Measurements from ENCODE around the gene PDE7B. TPM values are rescaled to one million over a fixed set of nuclear protein-coding genes. Genes with fewer than 3 reads are reported as not detected.

The PDE7B gene
- polyA plus RNA-seq, 1 donor (not counting 4 experiments of a cell fraction or from before 2014, with no cell fraction given) = 0.01 TPM

GRCh38 chr6:136114661-136115060 lies 263.2 kb downstream of the PDE7B start:
- peak; percentile 62 for FAIRE-seq

GRCh38 chr6:136115941-136116340 lies 264.4 kb downstream of the PDE7B start:
- TF ChIP-seq CTCF (optimal IDR thresholded peaks at IDR 0.05 in 1 of 3, IDR thresholded peaks at IDR 0.05 in 1 of 3, conservative IDR thresholded peaks at IDR 0.05 in 1 of 3; ENCODE audit: extremely low read depth in 1 of 3, insufficient read depth in 2 of 3, low read length in 3 of 3) (no peak), EZH2 (IDR thresholded peaks at IDR 0.05; ENCODE audit: low read length) (no peak)
- no peak overlapping the region for H3K27ac ChIP-seq (ENCODE audit: control insufficient read depth, insufficient read depth, low read length)
- peaks cover 10% of the 10 kb centered on the region for H3K4me1 ChIP-seq (ENCODE audit: control insufficient read depth, extremely low read depth, insufficient read depth, low read length)
- FAIRE-seq = no peak
- dilution Hi-C loops (cut with MboI; ENCODE audit: extremely low pct_ligation_motif_present, low sequenced_read_pairs) = no loop called here
- no peaks in the 10 kb centered on the region for H3K36me3 ChIP-seq (ENCODE audit: control insufficient read depth in 2 of 2, extremely low read depth in 1 of 2, insufficient read depth in 2 of 2, low read length in 2 of 2)
- no peak for DNase-seq (ENCODE audit: low read depth, low spot score)
- H3K79me2 ChIP-seq (ENCODE audit: control insufficient read depth, insufficient read depth, low read length) = no peaks in the 10 kb centered on the region
- no peak overlapping the region for H3K4me3 ChIP-seq (ENCODE audit: control insufficient read depth in 2 of 3, extremely low read depth in 1 of 3, insufficient read depth in 2 of 3, low read depth in 1 of 3, low read length in 3 of 3)
- no peak overlapping the region for H3K4me2 ChIP-seq (ENCODE audit: control insufficient read depth, extremely low read depth, insufficient read depth, low read depth, low read length)
- no peaks in the 10 kb centered on the region for H3K9me3 ChIP-seq (ENCODE audit: control insufficient read depth, low read depth, low read length)
- H3K9me1 ChIP-seq (ENCODE audit: control insufficient read depth, extremely low read depth, insufficient read depth, low read length) = no peaks in the 10 kb centered on the region
- H3K27me3 ChIP-seq (ENCODE audit: control insufficient read depth, extremely low read depth, insufficient read depth, low read length) = no peaks in the 10 kb centered on the region
- no peak overlapping the region for H3K9ac ChIP-seq (ENCODE audit: control insufficient read depth, extremely low read depth, insufficient read depth, low read length)
- no peaks in the 10 kb centered on the region for H4K20me1 ChIP-seq (ENCODE audit: control insufficient read depth, extremely low read depth, insufficient read depth, low read length)
- no peak overlapping the region for H2AFZ ChIP-seq (ENCODE audit: control insufficient read depth, low read length)

More at GRCh38 chr6:136114661-136115060, 263.2 kb downstream of the PDE7B start:
- no peak overlapping the region for H3K27ac ChIP-seq (ENCODE audit: control insufficient read depth, insufficient read depth, low read length)
- no peaks in the 10 kb centered on the region for H3K9me1 ChIP-seq (ENCODE audit: control insufficient read depth, extremely low read depth, insufficient read depth, low read length)
- dilution Hi-C loops (cut with MboI; ENCODE audit: extremely low pct_ligation_motif_present, low sequenced_read_pairs) = no loop called here
- TF ChIP-seq EZH2 (IDR thresholded peaks at IDR 0.05; ENCODE audit: low read length) = no peak
- H3K9ac ChIP-seq (ENCODE audit: control insufficient read depth, extremely low read depth, insufficient read depth, low read length) = no peak overlapping the region
- no peak overlapping the region for H3K4me2 ChIP-seq (ENCODE audit: control insufficient read depth, extremely low read depth, insufficient read depth, low read depth, low read length)
- H3K4me3 ChIP-seq (ENCODE audit: control insufficient read depth in 2 of 3, extremely low read depth in 1 of 3, insufficient read depth in 2 of 3, low read depth in 1 of 3, low read length in 3 of 3) = no peak overlapping the region
- peaks cover 10% of the 10 kb centered on the region for H3K4me1 ChIP-seq (ENCODE audit: control insufficient read depth, extremely low read depth, insufficient read depth, low read length)
- no peaks in the 10 kb centered on the region for H3K79me2 ChIP-seq (ENCODE audit: control insufficient read depth, insufficient read depth, low read length)
- no peak for DNase-seq (ENCODE audit: low read depth, low spot score)
- H3K27me3 ChIP-seq (ENCODE audit: control insufficient read depth, extremely low read depth, insufficient read depth, low read length) = no peaks in the 10 kb centered on the region
- no peaks in the 10 kb centered on the region for H4K20me1 ChIP-seq (ENCODE audit: control insufficient read depth, extremely low read depth, insufficient read depth, low read length)
- no peaks in the 10 kb centered on the region for H3K9me3 ChIP-seq (ENCODE audit: control insufficient read depth, low read depth, low read length)
- peak overlapping the region; percentile 56 for H2AFZ ChIP-seq (ENCODE audit: control insufficient read depth, low read length)
- H3K36me3 ChIP-seq (ENCODE audit: control insufficient read depth in 2 of 2, extremely low read depth in 1 of 2, insufficient read depth in 2 of 2, low read length in 2 of 2) = no peaks in the 10 kb centered on the region

- Histone ChIP-seq H3K4me3 (ENCODE audit: control insufficient read depth in 2 of 3, extremely low read depth in 1 of 3, insufficient read depth in 2 of 3, low read depth in 1 of 3, low read length in 3 of 3) (no peak overlapping the region), H3K9ac (ENCODE audit: control insufficient read depth, extremely low read depth, insufficient read depth, low read length) (no peak overlapping the region), H3K27me3 (ENCODE audit: control insufficient read depth, extremely low read depth, insufficient read depth, low read length) (no peaks in the 10 kb centered on the region), H3K9me1 (ENCODE audit: control insufficient read depth, extremely low read depth, insufficient read depth, low read length) (no peaks in the 10 kb centered on the region), H4K20me1 (ENCODE audit: control insufficient read depth, extremely low read depth, insufficient read depth, low read length) (no peaks in the 10 kb centered on the region), H3K4me1 (ENCODE audit: control insufficient read depth, extremely low read depth, insufficient read depth, low read length) (peaks cover 10% of the 10 kb centered on the region), H3K36me3 (ENCODE audit: control insufficient read depth in 2 of 2, extremely low read depth in 1 of 2, insufficient read depth in 2 of 2, low read length in 2 of 2) (no peaks in the 10 kb centered on the region), H3K4me2 (ENCODE audit: control insufficient read depth, extremely low read depth, insufficient read depth, low read depth, low read length) (no peak overlapping the region), H2AFZ (ENCODE audit: control insufficient read depth, low read length) (no peak overlapping the region), H3K79me2 (ENCODE audit: control insufficient read depth, insufficient read depth, low read length) (no peaks in the 10 kb centered on the region), H3K27ac (ENCODE audit: control insufficient read depth, insufficient read depth, low read length) (no peak overlapping the region), H3K9me3 (ENCODE audit: control insufficient read depth, low read depth, low read length) (no peaks in the 10 kb centered on the region)
- dilution Hi-C loops (cut with MboI; ENCODE audit: extremely low pct_ligation_motif_present, low sequenced_read_pairs) = no loop called here
- no peak for TF ChIP-seq EZH2 (IDR thresholded peaks at IDR 0.05; ENCODE audit: low read length)
- TF ChIP-seq CTCF (optimal IDR thresholded peaks at IDR 0.05 in 1 of 3, IDR thresholded peaks at IDR 0.05 in 1 of 3, conservative IDR thresholded peaks at IDR 0.05 in 1 of 3; ENCODE audit: extremely low read depth in 1 of 3, insufficient read depth in 2 of 3, low read length in 3 of 3) = no peak
- FAIRE-seq (no peak), DNase-seq (ENCODE audit: low read depth, low spot score) (no peak)
These were observed 265.6 kb downstream of the PDE7B start for GRCh38 chr6:136117081-136117480.
